NCI-H2081 (cell line): ENCODE measurements around the gene RAPGEF2.

Experiments
- DNase-seq, 2 experiments: peaks; one replicate each; lab custom pipeline; 2025; lab: John Stamatoyannopoulos, UW

Gene RAPGEF2

DNA sequence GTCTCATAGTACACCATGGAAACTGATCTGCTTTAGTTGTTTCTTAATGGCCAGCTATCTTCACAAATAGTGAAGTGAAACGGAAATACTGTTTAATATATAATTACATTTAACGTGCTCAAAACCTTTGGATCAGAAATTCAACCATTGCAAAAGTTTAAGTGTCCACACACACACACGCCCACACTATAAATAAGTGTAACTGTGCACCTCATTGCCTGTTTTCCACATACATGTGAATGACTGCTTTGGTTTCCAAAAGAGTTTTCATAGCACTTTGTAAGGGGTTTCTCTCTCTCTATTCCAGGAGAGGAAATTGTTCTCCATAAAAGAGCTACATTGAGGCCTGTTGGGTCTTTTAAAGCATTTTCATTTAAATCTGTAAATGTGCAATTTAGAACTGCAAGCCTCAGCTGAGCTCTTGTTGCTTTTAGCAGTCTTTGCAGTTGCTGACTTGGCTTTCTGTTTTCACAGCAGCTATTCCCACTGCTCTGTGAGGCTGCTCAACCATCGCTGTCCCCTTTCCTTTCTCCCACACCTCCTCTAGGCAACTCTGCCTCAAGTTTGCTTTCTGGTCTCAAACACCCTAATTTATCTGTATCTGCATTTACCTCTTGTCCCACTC is 94.5 kb downstream of the RAPGEF2 start:
- DNase-seq = no peak

DNA sequence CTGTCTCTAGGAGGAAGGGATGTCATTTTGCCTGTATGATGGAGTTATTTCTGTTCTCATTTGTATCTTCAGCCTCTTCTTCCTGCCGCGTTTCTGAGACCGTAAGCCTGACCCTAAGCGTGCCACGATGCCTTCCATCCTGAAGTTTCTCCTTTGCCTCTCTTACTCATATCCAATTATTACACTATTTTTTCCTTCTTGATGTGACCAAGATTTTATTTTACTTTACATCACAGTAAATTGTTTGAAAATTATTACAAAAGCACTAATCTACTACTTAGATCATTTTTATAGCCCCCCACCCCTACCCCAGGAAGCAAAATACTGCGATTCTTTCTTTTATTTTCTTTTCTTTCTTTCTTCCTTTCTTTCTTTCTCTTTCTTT is 95.0 kb downstream of the RAPGEF2 start:
- DNase-seq = no peak

DNA sequence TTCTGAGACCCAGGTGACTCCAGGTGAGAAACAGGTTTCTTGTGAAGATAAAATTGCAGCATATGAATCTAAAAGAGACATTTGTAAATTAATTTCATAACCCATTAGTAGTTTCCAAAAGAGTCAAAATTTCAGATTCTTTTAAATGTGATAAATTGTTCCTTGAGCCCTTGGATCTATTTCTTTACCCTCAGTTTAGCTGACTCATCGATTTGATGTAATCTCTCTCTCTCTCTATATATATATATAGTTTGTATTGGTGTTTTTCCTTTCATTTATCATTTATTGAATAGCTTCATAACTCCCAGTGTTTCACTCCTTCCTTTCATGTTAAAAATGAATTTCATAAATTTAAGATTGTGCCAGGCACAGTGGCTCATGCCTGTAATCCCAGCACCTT is 96.9 kb downstream of the RAPGEF2 start:
- DNase-seq = no peak

DNA sequence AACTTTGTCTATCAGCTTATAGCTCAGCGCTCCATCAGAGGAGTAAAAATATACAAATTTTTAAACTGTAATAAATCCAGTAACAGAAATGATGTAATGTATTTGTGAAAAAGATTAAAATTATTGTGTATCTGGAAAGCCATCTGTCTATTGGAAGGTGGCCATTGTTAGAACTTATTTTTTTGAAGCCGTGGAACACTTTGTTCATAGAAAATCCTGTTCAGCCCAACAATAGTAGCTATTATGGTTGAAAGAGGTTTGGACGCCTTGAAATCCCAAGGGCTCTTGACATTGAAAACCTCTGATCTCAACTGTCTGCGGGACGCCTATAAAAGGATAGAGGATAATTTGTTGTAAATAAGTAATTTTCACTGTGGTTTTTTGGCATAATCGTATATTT is 98.3 kb downstream of the RAPGEF2 start:
- peak in 1 of 2 experiments; percentile 21 for DNase-seq

DNA sequence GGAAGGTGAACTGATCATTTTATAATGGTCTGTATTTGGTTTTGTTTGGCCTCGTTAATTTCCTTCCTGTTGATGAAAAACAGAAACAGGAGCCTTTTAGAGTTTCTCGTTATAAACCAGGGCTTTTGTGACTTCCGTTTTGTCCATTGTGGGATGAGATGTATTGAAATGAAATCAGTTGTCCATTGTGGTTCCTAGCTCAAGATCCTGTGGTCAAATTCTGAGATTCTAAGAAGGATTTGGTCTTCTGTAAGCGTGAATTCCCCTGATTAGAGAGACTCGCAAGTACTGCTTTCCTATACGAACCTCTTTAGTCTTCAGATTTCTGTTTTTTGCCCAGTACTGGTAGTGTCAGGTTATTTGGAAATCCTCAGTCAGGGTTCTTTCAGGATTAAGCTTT is 101.7 kb downstream of the RAPGEF2 start:
- no peak for DNase-seq

DNA sequence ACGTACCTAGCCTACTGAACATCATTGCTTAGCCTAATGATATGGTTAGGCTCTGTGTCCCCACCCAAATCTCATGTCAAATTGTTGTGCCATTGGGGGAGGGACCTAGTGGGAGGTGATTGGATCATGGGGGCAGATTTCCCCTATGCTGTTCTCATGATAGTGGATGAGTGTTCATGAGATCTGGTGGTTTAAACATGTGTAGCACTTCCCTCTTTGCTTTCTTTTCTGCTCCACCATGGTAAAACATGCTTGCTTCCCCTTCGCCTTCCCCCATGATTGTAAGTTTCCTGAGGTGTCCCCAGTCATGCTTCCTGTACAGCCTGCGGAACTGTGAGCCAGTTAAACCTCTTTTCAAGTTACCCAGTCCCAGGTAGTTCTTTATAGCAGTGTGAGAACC is 102.6 kb downstream of the RAPGEF2 start:
- DNase-seq = no peak

DNA sequence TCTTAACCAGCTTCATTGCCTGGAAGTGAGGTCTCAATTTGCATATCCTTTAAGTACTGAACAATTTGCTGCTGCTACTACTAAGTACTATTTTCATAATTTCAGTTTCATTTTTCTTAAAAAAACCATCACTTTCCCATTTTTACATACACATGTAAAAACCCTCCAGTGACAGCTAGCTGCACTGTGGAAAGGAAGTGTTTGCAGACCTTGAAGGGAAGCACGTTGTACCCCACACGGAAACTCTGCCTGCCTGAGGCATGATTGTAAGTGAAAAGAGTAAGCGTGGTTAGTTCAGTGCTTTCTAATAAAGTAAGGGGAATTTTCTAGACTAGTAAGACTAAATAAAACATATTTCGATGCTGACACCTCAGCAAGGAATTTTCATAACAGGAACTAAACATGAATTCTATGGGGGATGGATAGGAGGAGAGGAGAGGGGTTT is 103.6 kb downstream of the RAPGEF2 start:
- no peak for DNase-seq

DNA sequence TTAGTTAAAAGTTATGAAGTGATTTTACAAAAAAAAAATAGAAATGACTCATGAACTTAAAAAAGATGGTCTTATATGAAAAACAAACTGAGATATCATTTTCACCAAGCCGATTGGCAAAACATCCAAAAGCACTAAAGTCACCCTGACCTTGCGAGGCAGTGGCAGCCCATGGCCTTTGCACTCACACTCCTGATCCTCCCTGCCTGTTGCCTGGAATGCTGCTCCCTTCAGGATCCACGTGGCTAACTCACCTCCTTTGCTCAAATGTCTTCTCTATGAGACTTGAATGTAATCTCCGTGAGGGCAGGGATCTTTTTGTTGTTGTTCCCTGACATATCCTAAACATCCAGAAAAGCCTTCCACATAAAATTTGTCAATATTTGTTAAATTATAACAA is 106.4 kb downstream of the RAPGEF2 start:
- no peak for DNase-seq

DNA sequence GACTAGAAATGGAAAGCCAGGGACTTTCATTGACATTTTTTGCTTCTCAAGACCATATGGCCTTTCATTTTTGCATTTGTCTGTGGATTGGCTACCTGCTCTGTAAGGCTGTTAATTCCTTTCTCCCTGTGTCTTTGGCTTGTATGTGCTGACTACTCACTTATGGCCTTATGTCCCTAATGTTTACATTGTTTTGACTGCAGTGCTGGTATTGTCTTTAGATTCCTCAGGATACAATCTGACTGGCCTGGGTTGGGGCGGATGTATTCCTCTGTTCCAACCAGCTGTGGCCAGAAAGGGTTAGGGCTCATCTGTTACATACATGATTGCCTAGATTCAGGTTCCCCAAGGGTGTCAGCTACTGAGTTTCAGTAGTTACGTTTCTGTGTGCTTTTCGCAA is 108.1 kb downstream of the RAPGEF2 start:
- no peak for DNase-seq

DNA sequence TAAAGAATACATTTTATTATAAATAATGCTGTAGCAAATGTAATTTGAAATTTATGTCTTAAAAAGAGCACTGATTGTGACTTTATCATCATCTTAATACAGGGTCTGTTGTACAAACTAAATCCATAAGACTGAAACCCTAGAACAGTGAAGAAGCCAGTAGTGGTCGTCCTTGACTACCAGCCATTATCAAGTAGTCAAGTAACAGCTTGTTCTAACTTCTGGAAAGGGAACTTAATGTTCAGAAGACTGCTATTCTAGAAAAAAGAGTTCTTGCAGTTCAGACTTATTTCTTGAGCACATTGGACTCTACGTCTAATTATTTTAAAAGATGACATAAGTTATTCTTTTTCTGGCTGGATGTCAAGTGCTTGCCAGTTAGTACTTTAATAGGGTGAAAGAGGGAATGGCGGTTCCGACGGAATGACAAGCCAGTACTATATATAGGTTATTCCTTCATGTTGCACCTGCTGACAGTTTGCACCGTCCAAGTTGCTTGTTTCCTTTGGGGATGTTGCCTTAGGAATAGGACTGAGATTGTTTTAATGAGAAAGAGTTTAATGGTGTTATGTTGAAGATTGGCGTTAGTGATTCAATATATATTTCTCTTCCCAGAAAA is 109.9 kb downstream of the RAPGEF2 start:
- no peak for DNase-seq

DNA sequence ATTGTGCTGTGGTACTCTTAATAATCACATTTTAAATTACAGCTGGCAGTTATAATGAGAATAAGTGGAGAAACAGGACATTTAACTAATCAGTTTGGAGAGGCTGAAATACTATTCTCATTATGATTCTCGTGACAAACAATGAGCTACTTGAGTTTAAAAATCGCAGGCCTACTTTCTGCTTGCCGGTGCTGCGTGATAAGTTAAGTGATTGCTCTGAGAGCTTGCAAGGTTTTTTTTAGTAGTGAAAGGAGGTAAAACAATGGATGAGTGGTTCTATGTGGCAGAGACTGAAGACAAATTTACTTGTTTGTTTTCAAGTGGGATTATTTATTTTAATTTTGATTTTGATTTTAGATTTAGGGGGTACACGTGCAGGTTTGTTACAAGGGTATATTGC is 114.0 kb downstream of the RAPGEF2 start:
- no peak for DNase-seq

DNA sequence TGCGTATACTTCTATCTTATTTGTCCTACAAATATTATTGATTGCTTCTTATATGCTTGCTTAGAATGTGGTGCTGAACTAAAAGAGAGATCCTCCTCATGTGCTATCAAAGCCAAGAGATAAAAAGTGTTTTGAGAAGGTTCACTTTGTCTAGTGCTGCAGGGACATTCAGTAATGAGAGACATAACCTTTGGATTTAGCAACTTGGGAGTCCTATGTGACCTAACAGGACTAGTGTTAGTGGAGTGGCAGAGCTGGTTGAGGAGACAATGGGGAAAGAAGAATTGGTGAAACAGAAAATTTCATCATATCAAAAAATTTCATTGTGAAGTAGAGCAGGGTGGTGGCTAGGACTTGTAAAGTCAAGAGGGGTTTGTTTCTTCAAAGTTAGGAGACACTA is 117.0 kb downstream of the RAPGEF2 start:
- DNase-seq = no peak

DNA sequence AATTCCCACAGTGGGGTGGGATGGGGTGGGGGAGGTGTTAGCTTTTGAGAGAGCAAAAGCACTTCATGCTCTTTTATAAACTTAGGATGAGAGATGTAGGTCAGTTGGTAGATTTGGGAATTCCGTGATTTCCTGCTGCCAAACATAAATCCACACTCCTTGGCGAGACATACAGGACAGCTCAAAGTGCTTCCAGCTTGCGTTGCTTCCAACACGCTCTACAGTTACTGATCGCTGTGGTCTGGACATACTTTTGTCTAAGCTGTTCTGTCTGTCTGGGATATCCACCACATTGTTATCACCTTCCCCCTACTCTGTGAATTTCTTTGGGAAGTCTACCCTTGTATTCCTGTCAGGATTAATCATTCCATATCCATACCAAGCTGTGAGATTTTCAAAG is 117.5 kb downstream of the RAPGEF2 start:
- no peak for DNase-seq

DNA sequence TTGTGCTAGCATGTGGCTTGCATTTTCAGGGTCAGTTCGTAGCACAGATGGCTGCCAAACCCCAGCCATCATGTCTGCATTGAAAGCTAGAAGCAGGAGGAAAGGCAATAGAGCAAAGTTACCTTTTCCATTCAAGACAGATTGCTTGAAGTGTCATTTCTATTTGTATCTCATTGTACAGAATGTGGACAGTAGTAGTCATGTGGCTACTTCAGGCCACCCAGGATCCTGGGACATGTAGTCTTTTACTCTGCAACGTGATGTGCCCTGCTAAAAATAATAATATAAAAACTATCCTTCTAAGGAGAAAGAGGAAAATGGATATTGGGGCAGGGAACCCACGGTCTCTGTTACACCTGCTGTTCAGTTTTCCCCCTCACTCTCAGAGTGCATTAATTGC is 118.4 kb downstream of the RAPGEF2 start:
- no peak for DNase-seq

DNA sequence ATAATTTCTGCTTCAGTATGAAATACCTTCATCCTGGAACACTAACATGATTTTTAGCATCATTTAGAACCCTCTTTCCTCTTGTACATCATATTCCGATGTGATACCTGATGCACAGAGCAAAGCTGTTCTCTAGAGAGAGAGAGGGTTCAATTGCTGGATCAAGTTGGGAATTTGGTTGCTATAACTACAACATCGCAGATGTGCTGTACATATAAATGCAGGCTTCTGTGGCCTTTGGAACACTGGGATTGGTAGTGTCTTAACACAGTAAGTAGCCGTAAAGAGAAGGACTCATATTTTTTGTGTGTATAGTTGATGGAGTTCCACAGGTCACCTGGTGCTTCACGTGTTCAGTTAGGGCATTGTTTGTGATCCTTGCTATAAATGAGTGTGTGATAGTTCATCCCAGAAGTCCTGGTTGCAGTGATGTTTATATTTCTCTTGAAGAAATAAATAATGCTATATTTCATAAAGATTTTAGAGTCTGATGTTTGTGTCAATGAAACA is 119.2 kb downstream of the RAPGEF2 start:
- no peak for DNase-seq

DNA sequence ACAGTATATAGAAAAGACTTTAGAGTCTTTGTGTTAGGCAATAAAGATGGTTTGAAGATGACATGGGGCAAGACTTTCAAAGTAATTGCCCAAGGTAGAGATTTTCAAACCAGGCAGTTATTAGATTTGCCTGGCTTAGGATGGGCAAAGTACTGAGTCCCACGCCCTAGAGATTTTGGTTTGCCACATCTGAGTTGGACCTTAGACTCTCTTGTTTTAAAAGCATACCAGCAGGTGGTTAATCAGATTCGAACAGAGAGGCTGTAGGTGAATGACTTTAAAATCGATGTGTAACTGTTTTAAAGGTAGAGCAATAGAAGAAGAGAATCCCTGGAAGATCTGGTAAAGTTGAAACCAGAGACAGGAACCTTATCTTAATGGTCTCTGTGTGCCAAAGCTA is 121.5 kb downstream of the RAPGEF2 start:
- no peak for DNase-seq

DNA sequence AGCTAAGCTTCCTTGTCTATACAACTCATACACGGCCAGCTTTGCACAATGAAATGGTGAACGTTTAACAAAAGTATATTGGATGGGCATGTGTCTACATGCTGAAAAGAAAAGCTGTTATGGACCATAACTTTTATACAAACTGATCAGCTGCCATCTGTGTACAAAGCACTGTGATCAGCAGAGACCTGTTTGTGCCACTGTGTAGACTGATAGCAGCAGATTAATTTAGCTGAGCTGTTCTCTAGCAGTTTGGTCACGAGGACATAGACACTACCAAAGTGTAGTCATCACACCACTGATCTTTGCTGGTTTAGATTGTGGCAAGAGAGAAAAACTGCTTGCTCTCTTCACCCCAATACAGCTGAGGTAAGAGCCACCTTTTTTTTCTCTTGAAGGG is 124.5 kb downstream of the RAPGEF2 start:
- DNase-seq = no peak

DNA sequence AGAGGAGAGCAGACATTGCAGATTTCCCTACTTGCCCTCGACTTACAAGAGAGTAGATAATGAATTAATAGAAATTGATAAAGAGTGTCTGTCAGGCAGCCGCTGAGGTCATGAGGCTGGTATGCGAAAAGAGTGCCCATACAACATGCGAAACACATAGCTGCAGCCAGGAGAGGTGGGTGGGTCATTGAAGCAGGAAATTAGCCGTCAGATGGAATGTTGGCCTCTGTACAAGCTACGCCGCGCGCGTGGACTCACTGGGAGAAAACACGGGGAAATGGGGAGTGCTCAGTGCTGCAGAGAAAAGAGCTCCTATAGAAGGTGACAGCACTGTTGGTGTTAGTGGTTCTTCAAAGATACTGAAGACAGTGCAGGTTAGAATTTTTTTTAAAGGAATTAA is 125.1 kb downstream of the RAPGEF2 start:
- no peak for DNase-seq

DNA sequence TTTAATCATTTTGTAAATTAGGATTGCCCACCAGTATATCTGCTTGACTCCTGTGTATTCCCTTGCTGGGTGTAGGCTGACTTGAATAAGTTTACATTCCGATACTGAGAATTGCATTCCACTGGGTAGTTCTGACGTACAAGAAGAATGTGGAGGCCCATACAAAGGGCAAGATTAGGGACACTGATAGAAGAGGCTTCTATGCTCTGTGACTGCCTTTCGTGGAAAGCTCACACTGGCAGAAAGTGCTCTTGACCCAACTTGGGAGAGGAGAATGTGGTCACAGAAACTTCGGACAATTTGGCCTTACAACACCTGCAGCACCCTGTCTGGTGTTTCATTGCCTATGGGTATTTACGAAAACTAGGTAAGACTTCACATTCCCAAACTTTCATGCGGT is 126.3 kb downstream of the RAPGEF2 start:
- DNase-seq = no peak

DNA sequence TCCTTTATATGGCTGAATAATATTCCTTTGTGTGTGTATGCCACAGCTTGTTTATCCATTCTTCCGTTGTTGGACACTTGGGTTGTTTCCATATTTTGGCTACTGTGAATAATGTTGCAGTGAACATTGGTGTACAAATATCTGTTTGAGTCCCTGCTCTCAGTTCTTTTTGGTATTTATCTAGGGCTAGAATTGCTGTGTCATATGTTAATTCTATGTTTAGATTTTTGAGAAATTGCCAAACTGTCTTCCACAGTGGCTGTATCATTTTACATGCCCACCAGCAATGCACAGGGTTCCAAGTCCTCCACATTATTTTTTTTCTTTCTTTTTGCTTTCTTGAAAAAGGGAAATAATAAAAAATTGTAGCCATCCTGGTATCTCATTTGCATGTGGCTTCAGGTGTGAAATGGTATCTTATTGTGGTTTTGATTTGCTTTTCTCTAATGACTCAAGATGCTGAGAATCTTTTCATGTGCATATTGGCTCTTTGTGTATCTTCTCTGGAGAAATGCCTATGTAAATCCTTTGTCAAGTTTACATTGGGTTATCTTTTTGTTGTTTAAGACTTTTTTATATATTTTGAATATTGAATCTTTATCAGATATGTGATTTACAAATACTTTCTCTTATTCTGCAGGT is 129.7 kb downstream of the RAPGEF2 start:
- DNase-seq = no peak

DNA sequence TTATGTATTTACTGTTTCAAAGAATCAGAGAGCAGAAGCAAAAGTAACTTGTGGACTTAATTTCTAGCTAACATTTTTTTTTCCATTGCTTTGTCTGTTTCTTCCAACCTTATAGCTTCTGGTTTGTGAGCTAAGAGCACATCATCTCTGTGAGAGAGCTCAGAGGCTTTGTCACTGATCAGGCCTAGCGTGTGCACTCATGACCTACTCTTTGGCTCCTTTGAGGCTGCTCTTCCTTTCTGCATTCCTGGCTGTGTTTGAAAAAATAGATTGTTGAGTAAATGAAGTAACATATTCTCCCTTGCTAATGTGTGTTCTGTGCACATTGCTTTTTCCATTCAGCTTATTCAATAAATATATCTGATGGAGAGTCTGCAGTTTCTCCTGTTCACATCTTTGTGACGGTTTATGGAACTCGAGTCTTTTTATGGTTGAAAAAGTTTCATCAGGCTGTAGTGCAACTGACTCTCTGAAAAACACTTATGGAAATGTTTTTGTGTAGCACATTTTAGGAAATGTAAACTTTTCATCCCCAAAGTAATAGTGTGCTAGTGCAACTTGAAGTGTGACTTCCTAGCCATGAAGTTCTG is 133.0 kb downstream of the RAPGEF2 start:
- DNase-seq = no peak

DNA sequence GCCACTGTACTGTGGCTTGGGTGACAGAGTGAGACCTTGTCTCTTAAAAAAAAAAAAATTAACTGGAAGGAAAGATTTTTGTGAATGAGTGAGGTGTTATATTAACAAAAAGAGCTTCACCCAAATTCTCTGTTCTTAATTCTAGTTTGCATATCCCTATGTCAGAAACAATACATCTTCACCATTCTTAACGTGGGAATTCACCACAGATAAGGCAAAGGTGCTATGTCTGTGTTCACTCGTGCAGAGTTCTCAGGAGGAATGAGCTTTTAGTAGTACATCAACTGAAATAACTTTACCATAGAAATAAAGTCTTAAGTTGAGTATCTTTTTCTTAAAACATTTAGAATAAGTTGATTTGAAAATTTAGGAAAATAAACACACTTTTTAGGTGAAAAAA is 135.1 kb downstream of the RAPGEF2 start:
- DNase-seq = no peak

DNA sequence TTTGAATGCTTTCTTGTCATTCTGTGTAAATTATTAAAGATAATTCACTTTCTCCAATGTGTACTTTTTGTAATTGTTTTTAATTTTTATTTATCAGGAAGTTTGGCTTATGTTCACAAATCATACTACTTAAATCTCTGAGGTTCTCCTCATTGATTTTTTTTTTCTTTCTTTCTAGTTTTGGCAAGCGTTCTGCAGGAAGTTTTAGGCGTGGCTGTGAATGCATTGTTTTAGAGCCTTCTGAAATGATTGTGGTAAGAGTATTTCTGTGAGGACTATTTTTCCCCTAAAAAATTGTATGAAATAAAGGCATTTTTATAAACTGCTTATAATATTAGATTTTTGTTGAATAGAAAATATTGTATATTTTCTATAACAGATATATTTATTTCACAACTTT is 135.8 kb downstream of the RAPGEF2 start:
- DNase-seq = no peak
